OCI-LY1 (cell line): ENCODE measurements around the gene NEGR1.

Experiments used
- EZH2 ChIP-seq: fragments of 200-600 bp; sonication (generic), shearing (Covaris generic); IDR thresholded peaks from 2 replicates; pipeline ENCODE4 v1.8.0; 2017; ENCODE audit warnings: borderline replicate concordance, mixed run types, mild to moderate bottlenecking, antibody characterized with exemption, low read length, moderate library complexity, mixed read lengths
- TF ChIP-seq, protein P1 (sequence below): fragments of 200-600 bp; sonication (generic), shearing (Covaris generic); IDR thresholded peaks from 2 replicates; pipeline ENCODE4 v1.5.1; 2017; ENCODE audit warnings: mild to moderate bottlenecking, antibody characterized with exemption, low read length, moderate library complexity, mixed read lengths

GRCh38 chr1:72111662-72112061 is 170.7 kb downstream of the NEGR1 start:
- TF ChIP-seq, protein P1, sequence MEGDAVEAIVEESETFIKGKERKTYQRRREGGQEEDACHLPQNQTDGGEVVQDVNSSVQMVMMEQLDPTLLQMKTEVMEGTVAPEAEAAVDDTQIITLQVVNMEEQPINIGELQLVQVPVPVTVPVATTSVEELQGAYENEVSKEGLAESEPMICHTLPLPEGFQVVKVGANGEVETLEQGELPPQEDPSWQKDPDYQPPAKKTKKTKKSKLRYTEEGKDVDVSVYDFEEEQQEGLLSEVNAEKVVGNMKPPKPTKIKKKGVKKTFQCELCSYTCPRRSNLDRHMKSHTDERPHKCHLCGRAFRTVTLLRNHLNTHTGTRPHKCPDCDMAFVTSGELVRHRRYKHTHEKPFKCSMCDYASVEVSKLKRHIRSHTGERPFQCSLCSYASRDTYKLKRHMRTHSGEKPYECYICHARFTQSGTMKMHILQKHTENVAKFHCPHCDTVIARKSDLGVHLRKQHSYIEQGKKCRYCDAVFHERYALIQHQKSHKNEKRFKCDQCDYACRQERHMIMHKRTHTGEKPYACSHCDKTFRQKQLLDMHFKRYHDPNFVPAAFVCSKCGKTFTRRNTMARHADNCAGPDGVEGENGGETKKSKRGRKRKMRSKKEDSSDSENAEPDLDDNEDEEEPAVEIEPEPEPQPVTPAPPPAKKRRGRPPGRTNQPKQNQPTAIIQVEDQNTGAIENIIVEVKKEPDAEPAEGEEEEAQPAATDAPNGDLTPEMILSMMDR = no peak
- no peak for TF ChIP-seq EZH2
